AG04450 (cell line): ENCODE data around the gene KREMEN1. TPM values are rescaled to one million over a fixed set of nuclear protein-coding genes. Genes with fewer than 3 reads are reported as not detected.

Experiments used
- CTCF ChIA-PET: fragments of 300-600, 350-600 bp; formaldehyde crosslinking; extraction: SDS; loops from one replicate; lab custom pipeline; 2022; ENCODE audit warnings: antibody characterized with exemption, inconsistent platforms; lab: Charles Lee
- POLR2A ChIA-PET: fragments of 350-600 bp; formaldehyde crosslinking; extraction: SDS; loops from one replicate; lab custom pipeline; 2021; ENCODE audit warnings: antibody characterized with exemption, inconsistent platforms; lab: Yijun Ruan, JAX
- DNase-seq: peaks from one replicate; pipeline ENCODE4 v3.0.0-alpha.2; 2011; ENCODE audit warnings: low read depth, low spot score
- H3K27ac ChIP-seq: one replicate; pipeline ENCODE4 v1.5.1; 2012; ENCODE audit warnings: low read depth, low read length, control low read depth
- H3K27me3 ChIP-seq: one replicate; pipeline ENCODE4 v1.6.0; 2012; ENCODE audit warnings: low read length; ENCODE audit not compliant: control insufficient read depth, insufficient read depth
- H3K4me3 ChIP-seq: 2 replicates; pipeline ENCODE4 v1.5.1; 2011; ENCODE audit warnings: mild to moderate bottlenecking, low read depth, low read length, control low read depth
- H3K9me3 ChIP-seq: 2 replicates; pipeline ENCODE4 v1.5.1; 2012; ENCODE audit warnings: low read length; ENCODE audit not compliant: control insufficient read depth, insufficient read depth
- CTCF ChIP-seq: IDR thresholded peaks from 2 replicates; pipeline ENCODE4 v1.5.1; 2011; ENCODE audit warnings: low read depth, low read length, control low read depth, inconsistent platforms
- polyA plus RNA-seq: library from polyadenylated mRNA; depleted of rRNA; stranded (reverse); fragments of >200 nt; gene quantifications from 2 replicates; pipeline ENCODE4 v1.2.3, GENCODE V29; 2011

Gene KREMEN1
- polyA plus RNA-seq, 1 experiment, result 5.9 TPM

- no peak for DNase-seq
- no peak overlapping the region for H3K27ac ChIP-seq
- POLR2A ChIA-PET, result no interaction called here
- no peak for TF ChIP-seq CTCF
- H3K27me3 ChIP-seq, result peaks cover 2% of the 10 kb centered on the region
- CTCF ChIA-PET, result interaction anchor here (1.5 kb wide), 1 partner anchor 9 kb away, joined by 3 read pairs; no protein-coding TSS in a partner anchor
- H3K9me3 ChIP-seq, result no peaks in the 10 kb centered on the region
- no peak overlapping the region for H3K4me3 ChIP-seq
Observed at GRCh38 chr22:29144786-29145160, 71.9 kb downstream of the KREMEN1 start.

GRCh38 chr22:29145321-29146072 is 72.7 kb downstream of the KREMEN1 start:
- Histone ChIP-seq H3K4me3 (no peak overlapping the region), H3K27ac (no peak overlapping the region), H3K27me3 (peaks cover 2% of the 10 kb centered on the region), H3K9me3 (no peaks in the 10 kb centered on the region)
- DNase-seq, result no peak
- CTCF ChIA-PET, result interaction anchor here (1.5 to 2.1 kb wide), 2 partner anchors 9 to 100 kb away, joined by 3 to 6 read pairs; no protein-coding TSS in a partner anchor
- TF ChIP-seq CTCF, result no peak
- POLR2A ChIA-PET, result interaction anchor here (0.5 to 1.2 kb wide), 2 partner anchors 16 to 29 kb away, joined by 3 to 6 read pairs; no protein-coding TSS in a partner anchor

- no peak for TF ChIP-seq CTCF
- CTCF ChIA-PET, result interaction anchor here (2.1 kb wide), 1 partner anchor 100 kb away, joined by 6 read pairs; no protein-coding TSS in a partner anchor
- Histone ChIP-seq H3K4me3 (no peak overlapping the region), H3K27ac (no peak overlapping the region), H3K27me3 (peaks cover 2% of the 10 kb centered on the region), H3K9me3 (no peaks in the 10 kb centered on the region)
- POLR2A ChIA-PET, result interaction anchor here (0.5 to 1.2 kb wide), 2 partner anchors 16 to 30 kb away, joined by 3 to 6 read pairs; no protein-coding TSS in a partner anchor
- no peak for DNase-seq
Observed at GRCh38 chr22:29146091-29146560, 73.3 kb downstream of the KREMEN1 start.

GRCh38 chr22:29146771-29147170 is 73.9 kb downstream of the KREMEN1 start:
- ChIA-PET POLR2A (interaction anchor here (1.2 kb wide), 1 partner anchor 30 kb away, joined by 3 read pairs; no protein-coding TSS in a partner anchor), CTCF (interaction anchor here (2.1 kb wide), 1 partner anchor 99 kb away, joined by 6 read pairs; no protein-coding TSS in a partner anchor)
- H3K27me3 ChIP-seq, result peaks cover 2% of the 10 kb centered on the region
- H3K9me3 ChIP-seq, result no peaks in the 10 kb centered on the region
- no peak for DNase-seq
- TF ChIP-seq CTCF, result no peak
- no peak overlapping the region for H3K27ac ChIP-seq
- no peak overlapping the region for H3K4me3 ChIP-seq

- POLR2A ChIA-PET, result no interaction called here
- peaks cover 2% of the 10 kb centered on the region for H3K27me3 ChIP-seq
- CTCF ChIA-PET, result interaction anchor here (2.1 kb wide), 1 partner anchor 98 kb away, joined by 6 read pairs; no protein-coding TSS in a partner anchor
- DNase-seq, result no peak
- TF ChIP-seq CTCF, result no peak
- no peak overlapping the region for H3K4me3 ChIP-seq
- H3K9me3 ChIP-seq, result no peaks in the 10 kb centered on the region
- H3K27ac ChIP-seq, result no peak overlapping the region
Observed at GRCh38 chr22:29147331-29147899, 74.6 kb downstream of the KREMEN1 start.
